Bronchus fibroblast of lung (primary cell): ENCODE data around the gene SLC44A4. TPM values are rescaled to one million over a fixed set of nuclear protein-coding genes. Genes with fewer than 3 reads are reported as not detected.

Experiments used
- total RNA-seq: library from RNA; depleted of rRNA; stranded (reverse); fragments of >200 nt; gene quantifications from 2 replicates; pipeline ENCODE4 v1.2.3, GENCODE V29; 2015

The SLC44A4 gene
- total RNA-seq: 0.45 TPM in 1 of 2 replicates, not detected in the other

GRCh38 chr6:31878726-31879125 lies at the start of gene SLC44A4:
TSS of gene SLC44A4 (minus strand) at chr6:31878997. CDS start at chr6:31878980, 17 bp downstream.

GRCh38 chr6:31927242-31927862 lies 48.6 kb upstream of the SLC44A4 start, which contains the start of gene C2:
TSS of gene C2 (plus strand) at chr6:31927717. CDS start at chr6:31927753, 36 bp downstream.

DNA sequence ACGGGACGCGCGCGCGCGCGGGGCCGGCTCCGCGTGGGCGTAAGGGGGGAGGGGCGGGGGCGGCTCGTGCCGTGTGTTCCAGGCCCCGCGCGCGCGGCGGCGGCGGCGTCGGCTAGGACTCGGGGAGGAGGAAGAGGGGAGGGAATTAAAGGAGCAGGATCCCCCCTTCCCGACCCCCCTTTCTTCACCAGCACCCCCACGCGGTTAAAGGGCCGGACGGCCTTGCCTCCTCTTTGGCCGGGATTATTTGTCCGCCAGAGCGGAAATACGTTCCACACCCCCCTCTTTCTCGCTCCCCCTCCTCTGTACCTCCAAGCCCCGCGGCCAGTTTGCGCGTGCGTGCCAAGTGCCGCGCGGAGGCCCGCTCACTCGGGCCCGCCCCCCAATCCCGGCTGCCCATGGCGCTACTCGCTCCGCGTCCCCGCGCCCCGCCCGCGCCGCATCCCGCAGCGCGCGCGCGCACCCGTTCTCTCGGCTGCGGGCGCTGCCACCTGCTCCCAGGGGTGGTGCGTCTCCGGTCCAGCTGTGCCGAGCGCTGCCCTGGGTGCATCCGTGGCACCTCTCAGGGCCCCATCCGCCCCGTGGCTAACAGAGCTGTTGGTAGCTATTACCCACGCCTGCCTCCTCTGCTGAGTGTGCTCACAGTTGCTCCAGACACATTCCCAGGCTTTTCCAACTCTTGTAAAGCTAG lies 23.3 kb upstream of the SLC44A4 start, which contains the start of gene ZBTB12:
TSS of gene ZBTB12 (minus strand) at position 134 of the 691 bp plus-strand sequence. CDS start 781 bp downstream, outside the sequence.

GRCh38 chr6:31897612-31898382 lies 19.0 kb upstream of the SLC44A4 start, which contains the start of gene EHMT2:
TSS of gene EHMT2 (minus strand) at chr6:31897698. CDS start at chr6:31897677, 21 bp downstream.

DNA sequence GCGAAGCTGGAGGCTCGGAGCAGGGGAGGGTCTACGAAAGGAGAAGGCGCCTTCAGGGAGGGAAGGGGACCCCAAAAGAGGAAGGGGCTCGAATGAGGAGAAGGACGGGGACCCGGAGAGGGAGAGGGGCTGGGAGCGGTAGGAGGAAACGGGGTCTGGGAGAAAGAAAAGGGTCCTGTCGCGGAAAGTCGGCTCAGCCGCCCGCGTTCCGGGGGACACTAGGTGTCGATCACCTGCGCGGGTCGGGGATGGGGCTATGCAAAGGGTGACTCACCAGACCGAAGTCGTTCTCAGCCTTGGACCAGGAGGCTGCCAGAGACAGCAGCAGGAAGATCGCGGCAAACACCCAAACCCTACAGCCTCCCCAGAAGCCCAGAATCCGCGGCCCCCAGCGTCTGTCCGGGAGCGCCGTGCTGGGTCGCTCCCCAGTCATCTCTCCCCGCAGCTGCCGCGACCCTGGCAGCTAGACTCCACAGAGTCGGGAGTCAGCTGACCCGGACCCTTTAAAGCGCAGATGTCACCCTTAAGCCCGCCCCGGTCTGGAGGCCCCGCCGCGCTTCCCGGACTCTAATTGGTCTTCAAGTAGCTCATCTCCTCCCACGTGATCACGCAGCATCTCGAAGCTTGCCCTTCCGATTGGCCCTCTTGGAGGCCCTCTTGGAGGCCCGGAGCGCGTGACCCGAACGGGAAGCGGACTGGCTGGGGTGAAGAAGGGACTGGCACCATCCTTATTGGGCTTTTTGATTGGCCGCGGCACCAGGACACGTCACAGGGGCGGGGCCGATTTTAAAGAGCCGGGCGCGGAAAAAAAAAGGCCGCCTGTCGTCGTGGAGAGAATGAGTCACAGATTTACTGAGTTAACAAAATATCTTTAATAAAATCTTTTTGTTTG lies 16.2 kb downstream of the SLC44A4 start, which contains the start of gene NEU1:
TSS of gene NEU1 (minus strand) at position 478 of the 892 bp plus-strand sequence. CDS start at position 433, 45 bp downstream.

GRCh38 chr6:31827286-31828079 lies 51.3 kb downstream of the SLC44A4 start, which contains the start of gene HSPA1B:
TSS of gene HSPA1B (plus strand) at chr6:31827738. CDS start at chr6:31827951, 213 bp downstream.

DNA sequence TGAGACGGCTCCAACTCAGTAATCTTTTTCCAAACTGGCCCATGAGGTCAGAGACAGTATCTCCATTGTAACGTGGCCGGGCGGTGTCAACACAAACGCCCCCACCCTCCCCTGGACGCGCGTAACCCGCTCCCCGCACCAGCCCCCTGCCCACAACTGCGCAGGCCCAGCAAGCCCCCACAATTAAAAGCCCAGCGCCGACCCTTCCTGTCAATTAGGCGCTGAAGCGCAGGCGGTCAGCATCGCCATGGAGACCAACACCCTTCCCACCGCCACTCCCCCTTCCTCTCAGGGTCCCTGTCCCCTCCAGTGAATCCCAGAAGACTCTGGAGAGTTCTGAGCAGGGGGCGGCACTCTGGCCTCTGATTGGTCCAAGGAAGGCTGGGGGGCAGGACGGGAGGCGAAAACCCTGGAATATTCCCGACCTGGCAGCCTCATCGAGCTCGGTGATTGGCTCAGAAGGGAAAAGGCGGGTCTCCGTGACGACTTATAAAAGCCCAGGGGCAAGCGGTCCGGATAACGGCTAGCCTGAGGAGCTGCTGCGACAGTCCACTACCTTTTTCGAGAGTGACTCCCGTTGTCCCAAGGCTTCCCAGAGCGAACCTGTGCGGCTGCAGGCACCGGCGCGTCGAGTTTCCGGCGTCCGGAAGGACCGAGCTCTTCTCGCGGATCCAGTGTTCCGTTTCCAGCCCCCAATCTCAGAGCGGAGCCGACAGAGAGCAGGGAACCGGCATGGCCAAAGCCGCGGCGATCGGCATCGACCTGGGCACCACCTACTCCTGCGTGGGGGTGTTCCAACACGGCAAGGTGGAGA lies 63.6 kb downstream of the SLC44A4 start, which contains the start of the genes HSPA1A and HSPA1L:
TSS of gene HSPA1A (plus strand) at position 519 of the 814 bp plus-strand sequence. CDS start at position 733, 214 bp downstream.
TSS of gene HSPA1L (minus strand) at position 259 of the 814 bp plus-strand sequence. CDS start 3,311 bp downstream, outside the sequence.

Other genes with a start within 250 kb of the SLC44A4 start
- gene BAG6, start 226.3 kb downstream of the SLC44A4 start, total RNA-seq: 265 and 271 TPM in 2 replicates
- gene APOM, start 223.1 kb downstream of the SLC44A4 start, total RNA-seq: 2.9 and 3.6 TPM in 2 replicates
- 15.6 and 17.7 TPM in 2 replicates for gene C6orf47, start 218.2 kb downstream of the SLC44A4 start, total RNA-seq
- gene GPANK1, start 214.0 kb downstream of the SLC44A4 start, total RNA-seq: 14.0 and 14.4 TPM in 2 replicates
- gene CSNK2B, start 212.9 kb downstream of the SLC44A4 start, total RNA-seq: 316 and 357 TPM in 2 replicates
- 0.84 and 1.3 TPM in 2 replicates for gene LY6G5B, start 209.0 kb downstream of the SLC44A4 start, total RNA-seq
- gene LY6G5C, start 197.9 kb downstream of the SLC44A4 start, total RNA-seq: 1.0 and 2.2 TPM in 2 replicates
- 23.5 and 25.1 TPM in 2 replicates for gene ABHD16A, start 175.7 kb downstream of the SLC44A4 start, total RNA-seq
- gene LY6G6F, start 172.1 kb downstream of the SLC44A4 start, total RNA-seq: not detected in 2 replicates
- not detected in 2 replicates for gene LY6G6D, start 163.6 kb downstream of the SLC44A4 start, total RNA-seq
- gene LY6G6C, start 157.3 kb downstream of the SLC44A4 start, total RNA-seq: not detected in 2 replicates
- gene MPIG6B, start 155.6 kb downstream of the SLC44A4 start, total RNA-seq: not detected in 2 replicates
- 56.0 and 63.8 TPM in 2 replicates for gene DDAH2, start 149.7 kb downstream of the SLC44A4 start, total RNA-seq
- 974 and 1,027 TPM in 2 replicates for gene CLIC1, start 142.5 kb downstream of the SLC44A4 start, total RNA-seq
- 10.9 and 15.5 TPM in 2 replicates for gene MSH5, start 139.0 kb downstream of the SLC44A4 start, total RNA-seq
- 3.2 and 5.8 TPM in 2 replicates for gene SAPCD1, start 116.3 kb downstream of the SLC44A4 start, total RNA-seq
- gene VWA7, start 101.7 kb downstream of the SLC44A4 start, total RNA-seq: 0.45 and 0.67 TPM in 2 replicates
- gene VARS1, start 83.2 kb downstream of the SLC44A4 start, total RNA-seq: 90.6 and 111 TPM in 2 replicates
- 133 and 134 TPM in 2 replicates for gene LSM2, start 72.0 kb downstream of the SLC44A4 start, total RNA-seq
- gene HSPA1L, start 63.7 kb downstream of the SLC44A4 start, total RNA-seq: 0.30 and 0.50 TPM in 2 replicates
- gene HSPA1A, start 63.5 kb downstream of the SLC44A4 start, total RNA-seq: 56.3 and 60.4 TPM in 2 replicates
- 112 and 118 TPM in 2 replicates for gene HSPA1B, start 51.3 kb downstream of the SLC44A4 start, total RNA-seq
- 53.8 and 61.4 TPM in 2 replicates for gene NEU1, start 16.2 kb downstream of the SLC44A4 start, total RNA-seq
- gene EHMT2, start 18.7 kb upstream of the SLC44A4 start, total RNA-seq: 38.7 and 39.8 TPM in 2 replicates
- 3.0 and 3.3 TPM in 2 replicates for gene ZBTB12, start 23.1 kb upstream of the SLC44A4 start, total RNA-seq
- 0.17 and 0.30 TPM in 2 replicates for gene C2, start 48.7 kb upstream of the SLC44A4 start, total RNA-seq
- 2.0 and 2.7 TPM in 2 replicates for gene CFB, start 67.1 kb upstream of the SLC44A4 start, total RNA-seq
- 142 and 144 TPM in 2 replicates for gene NELFE, start 80.0 kb upstream of the SLC44A4 start, total RNA-seq
- 44.4 and 46.7 TPM in 2 replicates for gene SKIC2, start 80.2 kb upstream of the SLC44A4 start, total RNA-seq
- 17.5 and 21.9 TPM in 2 replicates for gene DXO, start 93.1 kb upstream of the SLC44A4 start, total RNA-seq
- 2.7 and 2.8 TPM in 2 replicates for gene C4A, start 103.1 kb upstream of the SLC44A4 start, total RNA-seq
- gene C4B, start 135.8 kb upstream of the SLC44A4 start, total RNA-seq: 1.5 and 2.2 TPM in 2 replicates
- gene CYP21A2, start 159.4 kb upstream of the SLC44A4 start, total RNA-seq: 0.17 TPM in 1 of 2 replicates, not detected in the other
- gene TNXB, start 230.3 kb upstream of the SLC44A4 start, total RNA-seq: under 0.01 and 0.17 TPM in 2 replicates
- gene ATF6B, start 249.2 kb upstream of the SLC44A4 start, total RNA-seq: 25.9 and 31.4 TPM in 2 replicates